ENCODE results near the gene VAV2. TPM values are rescaled to one million over a fixed set of nuclear protein-coding genes. Genes with fewer than 3 reads are reported as not detected.

Gene VAV2
- total and polyA plus RNA-seq, 9 of the 15 experiments (the other 6 are each of a cell fraction or from before 2014, with no cell fraction given) = 0.01 to 2.7 (median 1.0) TPM; not detected in 1

DNA sequence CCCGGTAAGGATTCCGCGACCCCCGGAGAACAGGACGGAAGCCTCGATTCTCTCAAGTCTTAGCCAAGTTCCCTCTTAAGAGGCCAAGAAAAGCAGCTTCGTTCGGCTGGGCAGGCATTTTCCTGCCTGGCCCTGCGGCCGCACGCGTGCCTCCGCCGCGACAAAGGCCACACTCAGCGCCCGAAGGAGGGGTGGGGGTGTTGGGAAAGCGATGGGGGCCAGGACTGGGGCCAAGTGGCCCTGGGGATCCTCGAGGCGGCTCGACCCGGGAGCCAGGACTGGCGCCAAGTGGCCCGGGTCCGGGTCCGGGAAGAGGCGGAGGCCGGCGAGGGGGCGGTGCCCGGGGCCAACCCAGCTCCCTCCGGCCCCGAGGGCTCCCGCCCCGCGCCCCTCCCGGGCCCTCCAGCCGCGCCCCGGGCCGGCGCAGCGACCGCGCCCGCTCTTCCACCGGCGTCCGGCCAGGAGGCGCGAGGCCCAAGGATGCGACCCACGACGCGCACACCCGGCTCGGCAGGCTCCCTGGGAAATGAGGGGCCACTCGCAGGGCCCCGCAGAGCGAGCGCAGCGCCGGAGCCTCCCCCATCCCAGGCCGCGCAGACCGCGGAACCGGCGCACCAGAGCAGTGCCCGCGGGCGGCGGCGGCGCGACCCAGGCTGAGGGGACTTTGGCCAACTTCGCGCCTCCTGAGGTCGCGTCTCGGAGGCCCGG, 756 bp downstream of the VAV2 start (continued):
- TF ChIP-seq, protein P1, sequence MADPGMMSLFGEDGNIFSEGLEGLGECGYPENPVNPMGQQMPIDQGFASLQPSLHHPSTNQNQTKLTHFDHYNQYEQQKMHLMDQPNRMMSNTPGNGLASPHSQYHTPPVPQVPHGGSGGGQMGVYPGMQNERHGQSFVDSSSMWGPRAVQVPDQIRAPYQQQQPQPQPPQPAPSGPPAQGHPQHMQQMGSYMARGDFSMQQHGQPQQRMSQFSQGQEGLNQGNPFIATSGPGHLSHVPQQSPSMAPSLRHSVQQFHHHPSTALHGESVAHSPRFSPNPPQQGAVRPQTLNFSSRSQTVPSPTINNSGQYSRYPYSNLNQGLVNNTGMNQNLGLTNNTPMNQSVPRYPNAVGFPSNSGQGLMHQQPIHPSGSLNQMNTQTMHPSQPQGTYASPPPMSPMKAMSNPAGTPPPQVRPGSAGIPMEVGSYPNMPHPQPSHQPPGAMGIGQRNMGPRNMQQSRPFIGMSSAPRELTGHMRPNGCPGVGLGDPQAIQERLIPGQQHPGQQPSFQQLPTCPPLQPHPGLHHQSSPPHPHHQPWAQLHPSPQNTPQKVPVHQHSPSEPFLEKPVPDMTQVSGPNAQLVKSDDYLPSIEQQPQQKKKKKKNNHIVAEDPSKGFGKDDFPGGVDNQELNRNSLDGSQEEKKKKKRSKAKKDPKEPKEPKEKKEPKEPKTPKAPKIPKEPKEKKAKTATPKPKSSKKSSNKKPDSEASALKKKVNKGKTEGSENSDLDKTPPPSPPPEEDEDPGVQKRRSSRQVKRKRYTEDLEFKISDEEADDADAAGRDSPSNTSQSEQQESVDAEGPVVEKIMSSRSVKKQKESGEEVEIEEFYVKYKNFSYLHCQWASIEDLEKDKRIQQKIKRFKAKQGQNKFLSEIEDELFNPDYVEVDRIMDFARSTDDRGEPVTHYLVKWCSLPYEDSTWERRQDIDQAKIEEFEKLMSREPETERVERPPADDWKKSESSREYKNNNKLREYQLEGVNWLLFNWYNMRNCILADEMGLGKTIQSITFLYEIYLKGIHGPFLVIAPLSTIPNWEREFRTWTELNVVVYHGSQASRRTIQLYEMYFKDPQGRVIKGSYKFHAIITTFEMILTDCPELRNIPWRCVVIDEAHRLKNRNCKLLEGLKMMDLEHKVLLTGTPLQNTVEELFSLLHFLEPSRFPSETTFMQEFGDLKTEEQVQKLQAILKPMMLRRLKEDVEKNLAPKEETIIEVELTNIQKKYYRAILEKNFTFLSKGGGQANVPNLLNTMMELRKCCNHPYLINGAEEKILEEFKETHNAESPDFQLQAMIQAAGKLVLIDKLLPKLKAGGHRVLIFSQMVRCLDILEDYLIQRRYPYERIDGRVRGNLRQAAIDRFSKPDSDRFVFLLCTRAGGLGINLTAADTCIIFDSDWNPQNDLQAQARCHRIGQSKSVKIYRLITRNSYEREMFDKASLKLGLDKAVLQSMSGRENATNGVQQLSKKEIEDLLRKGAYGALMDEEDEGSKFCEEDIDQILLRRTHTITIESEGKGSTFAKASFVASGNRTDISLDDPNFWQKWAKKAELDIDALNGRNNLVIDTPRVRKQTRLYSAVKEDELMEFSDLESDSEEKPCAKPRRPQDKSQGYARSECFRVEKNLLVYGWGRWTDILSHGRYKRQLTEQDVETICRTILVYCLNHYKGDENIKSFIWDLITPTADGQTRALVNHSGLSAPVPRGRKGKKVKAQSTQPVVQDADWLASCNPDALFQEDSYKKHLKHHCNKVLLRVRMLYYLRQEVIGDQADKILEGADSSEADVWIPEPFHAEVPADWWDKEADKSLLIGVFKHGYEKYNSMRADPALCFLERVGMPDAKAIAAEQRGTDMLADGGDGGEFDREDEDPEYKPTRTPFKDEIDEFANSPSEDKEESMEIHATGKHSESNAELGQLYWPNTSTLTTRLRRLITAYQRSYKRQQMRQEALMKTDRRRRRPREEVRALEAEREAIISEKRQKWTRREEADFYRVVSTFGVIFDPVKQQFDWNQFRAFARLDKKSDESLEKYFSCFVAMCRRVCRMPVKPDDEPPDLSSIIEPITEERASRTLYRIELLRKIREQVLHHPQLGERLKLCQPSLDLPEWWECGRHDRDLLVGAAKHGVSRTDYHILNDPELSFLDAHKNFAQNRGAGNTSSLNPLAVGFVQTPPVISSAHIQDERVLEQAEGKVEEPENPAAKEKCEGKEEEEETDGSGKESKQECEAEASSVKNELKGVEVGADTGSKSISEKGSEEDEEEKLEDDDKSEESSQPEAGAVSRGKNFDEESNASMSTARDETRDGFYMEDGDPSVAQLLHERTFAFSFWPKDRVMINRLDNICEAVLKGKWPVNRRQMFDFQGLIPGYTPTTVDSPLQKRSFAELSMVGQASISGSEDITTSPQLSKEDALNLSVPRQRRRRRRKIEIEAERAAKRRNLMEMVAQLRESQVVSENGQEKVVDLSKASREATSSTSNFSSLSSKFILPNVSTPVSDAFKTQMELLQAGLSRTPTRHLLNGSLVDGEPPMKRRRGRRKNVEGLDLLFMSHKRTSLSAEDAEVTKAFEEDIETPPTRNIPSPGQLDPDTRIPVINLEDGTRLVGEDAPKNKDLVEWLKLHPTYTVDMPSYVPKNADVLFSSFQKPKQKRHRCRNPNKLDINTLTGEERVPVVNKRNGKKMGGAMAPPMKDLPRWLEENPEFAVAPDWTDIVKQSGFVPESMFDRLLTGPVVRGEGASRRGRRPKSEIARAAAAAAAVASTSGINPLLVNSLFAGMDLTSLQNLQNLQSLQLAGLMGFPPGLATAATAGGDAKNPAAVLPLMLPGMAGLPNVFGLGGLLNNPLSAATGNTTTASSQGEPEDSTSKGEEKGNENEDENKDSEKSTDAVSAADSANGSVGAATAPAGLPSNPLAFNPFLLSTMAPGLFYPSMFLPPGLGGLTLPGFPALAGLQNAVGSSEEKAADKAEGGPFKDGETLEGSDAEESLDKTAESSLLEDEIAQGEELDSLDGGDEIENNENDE (IDR thresholded peaks at IDR 0.05; ENCODE audit: low read depth, low read length) = no peak
- TF ChIP-seq, protein P2, sequence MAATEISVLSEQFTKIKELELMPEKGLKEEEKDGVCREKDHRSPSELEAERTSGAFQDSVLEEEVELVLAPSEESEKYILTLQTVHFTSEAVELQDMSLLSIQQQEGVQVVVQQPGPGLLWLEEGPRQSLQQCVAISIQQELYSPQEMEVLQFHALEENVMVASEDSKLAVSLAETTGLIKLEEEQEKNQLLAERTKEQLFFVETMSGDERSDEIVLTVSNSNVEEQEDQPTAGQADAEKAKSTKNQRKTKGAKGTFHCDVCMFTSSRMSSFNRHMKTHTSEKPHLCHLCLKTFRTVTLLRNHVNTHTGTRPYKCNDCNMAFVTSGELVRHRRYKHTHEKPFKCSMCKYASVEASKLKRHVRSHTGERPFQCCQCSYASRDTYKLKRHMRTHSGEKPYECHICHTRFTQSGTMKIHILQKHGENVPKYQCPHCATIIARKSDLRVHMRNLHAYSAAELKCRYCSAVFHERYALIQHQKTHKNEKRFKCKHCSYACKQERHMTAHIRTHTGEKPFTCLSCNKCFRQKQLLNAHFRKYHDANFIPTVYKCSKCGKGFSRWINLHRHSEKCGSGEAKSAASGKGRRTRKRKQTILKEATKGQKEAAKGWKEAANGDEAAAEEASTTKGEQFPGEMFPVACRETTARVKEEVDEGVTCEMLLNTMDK (IDR thresholded peaks at IDR 0.05; ENCODE audit: borderline replicate concordance, insufficient read depth, low read depth, low read length, poor library complexity, severe bottlenecking) = no peak
- TF ChIP-seq POU5F1 (IDR thresholded peaks at IDR 0.05; ENCODE audit: borderline replicate concordance, low read depth, low read length, partially characterized antibody) (no peak), MEIS2 (IDR thresholded peaks at IDR 0.05; ENCODE audit: partially characterized antibody) (no peak), RFX7 (CRISPR knock-in tag; IDR thresholded peaks at IDR 0.05) (no peak), DIDO1 (tag; IDR thresholded peaks at IDR 0.05; ENCODE audit: low read depth) (no peak), SRSF1 (IDR thresholded peaks at IDR 0.05; ENCODE audit: low read depth, low read length) (no peak)
- TF ChIP-seq, protein P3, sequence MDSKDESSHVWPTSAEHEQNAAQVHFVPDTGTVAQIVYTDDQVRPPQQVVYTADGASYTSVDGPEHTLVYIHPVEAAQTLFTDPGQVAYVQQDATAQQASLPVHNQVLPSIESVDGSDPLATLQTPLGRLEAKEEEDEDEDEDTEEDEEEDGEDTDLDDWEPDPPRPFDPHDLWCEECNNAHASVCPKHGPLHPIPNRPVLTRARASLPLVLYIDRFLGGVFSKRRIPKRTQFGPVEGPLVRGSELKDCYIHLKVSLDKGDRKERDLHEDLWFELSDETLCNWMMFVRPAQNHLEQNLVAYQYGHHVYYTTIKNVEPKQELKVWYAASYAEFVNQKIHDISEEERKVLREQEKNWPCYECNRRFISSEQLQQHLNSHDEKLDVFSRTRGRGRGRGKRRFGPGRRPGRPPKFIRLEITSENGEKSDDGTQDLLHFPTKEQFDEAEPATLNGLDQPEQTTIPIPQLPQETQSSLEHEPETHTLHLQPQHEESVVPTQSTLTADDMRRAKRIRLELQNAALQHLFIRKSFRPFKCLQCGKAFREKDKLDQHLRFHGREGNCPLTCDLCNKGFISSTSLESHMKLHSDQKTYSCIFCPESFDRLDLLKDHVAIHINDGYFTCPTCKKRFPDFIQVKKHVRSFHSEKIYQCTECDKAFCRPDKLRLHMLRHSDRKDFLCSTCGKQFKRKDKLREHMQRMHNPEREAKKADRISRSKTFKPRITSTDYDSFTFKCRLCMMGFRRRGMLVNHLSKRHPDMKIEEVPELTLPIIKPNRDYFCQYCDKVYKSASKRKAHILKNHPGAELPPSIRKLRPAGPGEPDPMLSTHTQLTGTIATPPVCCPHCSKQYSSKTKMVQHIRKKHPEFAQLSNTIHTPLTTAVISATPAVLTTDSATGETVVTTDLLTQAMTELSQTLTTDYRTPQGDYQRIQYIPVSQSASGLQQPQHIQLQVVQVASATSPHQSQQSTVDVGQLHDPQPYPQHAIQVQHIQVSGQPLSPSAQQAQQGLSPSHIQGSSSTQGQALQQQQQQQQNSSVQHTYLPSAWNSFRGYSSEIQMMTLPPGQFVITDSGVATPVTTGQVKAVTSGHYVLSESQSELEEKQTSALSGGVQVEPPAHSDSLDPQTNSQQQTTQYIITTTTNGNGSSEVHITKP (IDR thresholded peaks at IDR 0.05; ENCODE audit: partially characterized antibody) = no peak

Measured in K562 (cell line).